GM12865 (cell line): ENCODE results near the gene RBKS.

Experiments
- DNase-seq: peaks from one replicate; pipeline ENCODE4 v3.0.0; 2010; ENCODE audit warnings: low read depth
- H3K4me3 ChIP-seq: 2 replicates; pipeline ENCODE4 v1.5.1; 2011; ENCODE audit warnings: mild to moderate bottlenecking, low read depth, low read length, control low read depth
- CTCF ChIP-seq: IDR thresholded peaks from 2 replicates; pipeline ENCODE4 v1.5.1; 2011; ENCODE audit warnings: low read length, control low read depth, low read depth, inconsistent platforms; ENCODE audit not compliant: insufficient read depth; ENCODE audit errors: missing control alignments

RBKS gene

DNA sequence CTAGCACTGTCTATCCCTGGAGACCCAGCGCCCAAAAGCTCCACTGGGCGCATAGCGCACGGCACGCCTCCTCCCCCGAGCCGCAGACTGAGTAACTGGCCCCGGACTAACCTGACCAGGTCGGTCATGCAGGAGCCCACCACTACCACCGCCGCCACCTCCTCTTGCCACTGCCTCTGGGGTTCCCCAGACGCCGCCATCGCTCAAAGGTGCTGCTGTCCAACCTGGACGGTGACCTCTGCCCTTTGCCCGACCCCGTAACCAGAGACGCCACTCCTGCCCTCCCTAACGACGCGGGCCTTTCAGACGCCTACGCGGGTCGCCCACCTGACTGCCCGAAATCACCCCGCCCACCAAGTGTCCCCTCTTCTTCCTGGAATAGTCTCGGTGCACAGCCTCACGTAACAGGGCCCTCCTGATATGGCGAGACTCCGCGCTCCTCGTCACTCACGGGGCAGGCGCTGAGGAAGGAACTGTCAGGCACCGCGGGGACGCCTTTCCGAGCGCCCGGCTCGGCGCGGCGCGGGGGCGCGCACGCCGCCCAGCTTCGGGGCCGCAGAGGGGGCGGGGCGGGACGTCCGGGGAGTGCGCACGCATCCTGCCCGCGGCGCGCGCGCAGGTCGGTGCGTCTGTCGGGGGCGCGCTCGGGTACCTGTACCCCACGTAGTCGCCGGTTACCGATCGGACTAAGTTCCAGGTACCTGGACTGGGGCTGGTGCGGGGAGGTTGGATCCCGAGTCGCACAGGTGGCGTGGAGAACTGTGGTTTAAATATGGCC, at the start of gene RBKS, which contains the start of gene BABAM2:
RBKS (minus strand) TSS at position 242 of the 778 bp plus-strand sequence; CDS start at position 200, 42 bp downstream.
BABAM2 (plus strand) TSS at position 584 of the 778 bp plus-strand sequence. CDS start 3,828 bp downstream, outside the sequence.
- peak within 1 kb of the TSS; percentile 98 for H3K4me3 ChIP-seq
- peak; percentile 94 for DNase-seq
- no peak for TF ChIP-seq CTCF

DNA sequence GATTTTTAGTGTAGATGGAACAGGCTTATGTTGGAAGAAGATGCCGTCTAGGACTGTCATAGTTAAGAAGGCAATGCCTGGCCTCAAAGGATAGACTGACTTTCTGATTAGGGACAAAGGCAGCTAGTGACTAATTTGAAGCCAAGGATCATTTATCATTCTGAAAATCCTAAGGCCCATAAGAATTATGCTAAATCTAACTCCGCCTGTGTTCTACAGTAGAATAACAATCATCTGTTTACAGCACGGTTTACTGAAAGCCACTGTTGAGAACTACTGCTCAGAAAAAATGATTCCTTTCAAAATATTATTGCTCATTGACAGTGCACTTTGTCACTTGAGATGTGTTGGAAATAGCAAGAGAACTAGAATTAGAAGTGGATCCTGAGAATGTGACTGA, 44.8 kb upstream of the RBKS start:
- H3K4me3 ChIP-seq = no peak overlapping the region
- DNase-seq = no peak
- TF ChIP-seq CTCF = no peak

DNA sequence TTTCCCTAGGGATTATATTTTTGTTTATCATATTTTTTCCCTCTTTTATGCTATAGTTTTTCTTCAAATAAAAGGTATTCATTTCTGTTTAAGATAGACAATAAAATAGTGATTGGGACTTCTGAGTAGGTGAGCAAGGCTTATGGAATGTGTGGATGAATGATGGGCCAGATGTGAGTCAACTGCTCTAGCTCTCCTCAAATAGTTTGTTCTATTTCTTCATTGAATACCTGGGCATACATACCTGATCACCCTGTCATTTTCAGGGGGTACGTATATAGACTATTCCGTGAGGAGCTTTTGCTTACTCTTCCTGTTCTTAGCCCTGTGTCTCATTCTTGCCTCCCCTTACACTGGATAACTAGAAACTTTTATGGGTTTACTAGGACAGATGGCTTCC, 42.2 kb upstream of the RBKS start:
- no peak for DNase-seq
- H3K4me3 ChIP-seq = no peak overlapping the region
- TF ChIP-seq CTCF = no peak

DNA sequence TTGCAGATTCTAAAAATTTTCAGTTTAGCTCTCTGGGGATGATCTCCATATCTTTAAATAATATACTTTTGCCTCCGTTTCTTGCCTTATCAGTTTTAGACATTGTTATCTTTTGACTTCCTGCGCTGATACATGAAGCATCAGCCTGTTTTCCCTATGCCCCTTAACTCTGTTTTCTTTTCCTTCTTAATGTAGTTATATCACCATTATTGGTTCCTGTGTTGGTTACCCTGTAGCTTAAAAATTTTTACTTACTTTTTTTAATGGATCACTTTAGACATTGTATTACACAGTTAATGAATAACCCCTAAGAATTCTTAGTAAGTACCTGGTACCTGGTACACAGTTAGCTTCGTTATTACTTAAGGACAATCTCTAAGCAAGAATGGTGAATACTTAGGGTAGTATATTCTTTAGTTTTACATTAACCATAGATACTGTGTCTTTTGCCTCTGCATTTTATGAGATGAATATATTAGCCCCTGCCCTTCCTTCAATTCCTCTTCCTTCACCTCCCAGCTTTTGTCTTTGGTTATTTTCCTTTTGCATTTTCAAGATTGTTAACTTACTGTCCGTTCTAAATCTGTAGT, 41.3 kb upstream of the RBKS start:
- no peak for TF ChIP-seq CTCF
- no peak overlapping the region for H3K4me3 ChIP-seq
- no peak for DNase-seq

DNA sequence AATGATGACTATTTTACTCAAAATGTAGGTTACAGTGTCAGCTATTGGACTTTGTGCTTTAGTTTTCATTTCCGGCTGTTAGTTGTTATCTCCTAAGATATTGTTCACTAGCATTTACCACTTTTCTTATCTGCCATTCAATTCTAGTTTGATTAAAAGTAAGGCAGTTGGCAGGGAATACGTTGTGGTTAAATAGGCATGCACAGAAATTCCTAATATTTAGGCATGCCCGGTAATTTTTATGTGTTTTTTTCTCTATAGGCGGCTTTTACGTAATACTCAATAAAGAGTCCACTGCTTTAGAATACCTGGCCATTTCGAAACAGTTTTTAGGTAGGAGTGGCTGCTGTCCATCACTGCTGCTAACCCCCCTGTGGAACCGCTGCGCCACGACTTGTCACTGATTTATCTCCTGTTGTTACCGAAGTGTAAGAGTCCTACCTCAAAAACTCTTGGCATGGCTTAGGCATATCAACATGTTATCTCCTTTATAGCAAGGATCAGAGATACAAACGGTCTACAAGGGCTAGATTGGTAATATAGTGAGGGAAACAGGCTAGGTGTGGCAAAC, 39.8 kb upstream of the RBKS start:
- no peak for DNase-seq
- no peak for TF ChIP-seq CTCF
- H3K4me3 ChIP-seq = no peak overlapping the region

DNA sequence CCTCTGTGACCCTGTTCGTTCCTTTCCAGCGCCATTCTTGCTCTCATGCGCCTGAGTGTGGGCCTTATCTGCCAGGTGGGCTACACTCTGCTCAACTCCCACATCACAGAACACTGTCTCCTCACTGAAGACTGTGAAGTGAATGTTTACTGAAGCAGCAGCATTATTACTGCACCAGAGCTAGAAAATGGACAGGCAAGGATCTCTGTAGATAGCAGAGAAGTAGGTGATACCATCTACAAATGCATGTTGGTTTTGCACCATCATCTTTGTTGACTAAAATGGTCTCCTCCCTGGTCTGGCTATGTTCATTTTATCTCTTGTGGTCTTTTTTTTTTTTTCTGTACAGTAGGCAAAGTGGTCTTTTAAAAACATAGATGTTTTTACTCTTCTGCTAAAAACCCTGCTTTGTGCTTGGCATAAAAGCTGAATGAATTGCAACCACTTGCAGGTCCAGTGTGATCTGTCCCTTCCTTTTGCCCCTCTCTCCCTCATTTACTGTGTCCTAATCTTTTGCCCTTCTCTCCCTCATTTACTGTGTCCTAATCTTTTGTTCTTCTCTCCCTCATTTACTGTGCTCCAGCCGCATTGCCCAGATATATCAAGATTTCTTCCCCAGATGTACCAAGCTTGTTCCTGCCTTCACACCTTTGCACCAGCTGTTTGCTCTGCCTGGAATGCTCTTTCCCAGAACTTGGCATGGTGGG, 35.7 kb upstream of the RBKS start:
- no peak overlapping the region for H3K4me3 ChIP-seq
- no peak for TF ChIP-seq CTCF
- no peak for DNase-seq
